ENCODE data around the gene CNKSR3. TPM values are rescaled to one million over a fixed set of nuclear protein-coding genes. Genes with fewer than 3 reads are reported as not detected.
"Not testable (repeated sequence)": the region's sequence is repeated elsewhere in the genome, so short reads cannot be mapped to it uniquely, and the experiment has no call there.

CNKSR3 gene
- total RNA-seq, 1 donor from 2014 or later = 12.1 TPM

GRCh38 chr6:154515826-154516225, 5.3 kb upstream of the CNKSR3 start:
- Histone ChIP-seq H3K36me3 (ENCODE audit: control insufficient read depth, insufficient read depth, low read length) (no peaks in the 10 kb centered on the region), H3K4me3 (ENCODE audit: low read depth, low read length) (no peak overlapping the region), H3K27me3 (ENCODE audit: control insufficient read depth, insufficient read depth, low read length) (no peaks in the 10 kb centered on the region)
- no peak for DNase-seq (ENCODE audit: low read depth)
- no peak for TF ChIP-seq CTCF (IDR thresholded peaks at IDR 0.05; ENCODE audit: insufficient read depth, low read length, poor library complexity, severe bottlenecking)

DNA sequence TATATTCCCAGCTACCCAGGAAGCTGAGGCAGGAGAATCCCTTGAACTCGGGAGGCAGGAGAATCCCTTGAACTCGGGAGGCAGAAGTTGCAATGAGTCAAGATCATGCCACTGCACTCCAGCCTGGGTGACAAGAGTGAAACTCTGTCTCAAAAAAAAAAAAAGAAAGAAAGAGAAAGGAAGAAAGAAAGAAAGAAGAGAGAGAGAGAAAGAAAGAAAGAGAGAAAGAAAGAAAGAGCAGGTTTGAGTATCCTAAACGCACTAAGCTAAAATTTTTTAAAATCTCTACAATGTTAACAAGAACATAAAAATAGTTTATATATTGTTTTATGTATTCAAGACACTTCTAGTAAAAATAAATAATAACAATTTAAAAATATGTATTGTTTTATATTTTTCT, 4.6 kb upstream of the CNKSR3 start:
- not testable (repeated sequence) for H3K27me3 ChIP-seq (ENCODE audit: control insufficient read depth, insufficient read depth, low read length); H3K4me3 ChIP-seq (ENCODE audit: low read depth, low read length); DNase-seq (ENCODE audit: low read depth); H3K36me3 ChIP-seq (ENCODE audit: control insufficient read depth, insufficient read depth, low read length)

DNA sequence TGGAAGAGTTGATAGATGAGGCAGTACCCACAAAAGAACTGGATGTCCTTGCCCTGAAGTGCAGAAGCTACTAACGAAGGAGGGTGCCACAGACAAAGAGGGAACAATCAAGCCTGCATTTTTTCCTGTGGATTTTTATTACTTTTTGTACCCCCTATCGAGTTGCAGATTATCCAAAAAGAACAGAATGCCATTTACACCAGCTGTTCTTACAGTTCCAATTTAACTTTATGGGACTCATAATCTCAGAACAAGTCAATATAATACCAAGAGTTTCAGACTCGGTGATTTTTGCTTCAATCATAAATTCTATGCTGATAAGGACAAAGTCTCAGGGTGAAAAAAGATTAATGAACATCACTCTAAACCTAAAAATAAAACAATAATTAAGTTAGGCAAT, 4.0 kb upstream of the CNKSR3 start:
- Histone ChIP-seq H3K27me3 (ENCODE audit: control insufficient read depth, insufficient read depth, low read length) (no peaks in the 10 kb centered on the region), H3K36me3 (ENCODE audit: control insufficient read depth, insufficient read depth, low read length) (no peaks in the 10 kb centered on the region), H3K4me3 (ENCODE audit: low read depth, low read length) (no peak overlapping the region)
- TF ChIP-seq CTCF (IDR thresholded peaks at IDR 0.05; ENCODE audit: insufficient read depth, low read length, poor library complexity, severe bottlenecking) = no peak
- DNase-seq (ENCODE audit: low read depth) = no peak

GRCh38 chr6:154513601-154514320, 3.3 kb upstream of the CNKSR3 start:
- no peak for DNase-seq (ENCODE audit: low read depth)
- no peaks in the 10 kb centered on the region for H3K36me3 ChIP-seq (ENCODE audit: control insufficient read depth, insufficient read depth, low read length)
- no peak overlapping the region for H3K4me3 ChIP-seq (ENCODE audit: low read depth, low read length)
- no peaks in the 10 kb centered on the region for H3K27me3 ChIP-seq (ENCODE audit: control insufficient read depth, insufficient read depth, low read length)
- no peak for TF ChIP-seq CTCF (IDR thresholded peaks at IDR 0.05; ENCODE audit: insufficient read depth, low read length, poor library complexity, severe bottlenecking)

DNA sequence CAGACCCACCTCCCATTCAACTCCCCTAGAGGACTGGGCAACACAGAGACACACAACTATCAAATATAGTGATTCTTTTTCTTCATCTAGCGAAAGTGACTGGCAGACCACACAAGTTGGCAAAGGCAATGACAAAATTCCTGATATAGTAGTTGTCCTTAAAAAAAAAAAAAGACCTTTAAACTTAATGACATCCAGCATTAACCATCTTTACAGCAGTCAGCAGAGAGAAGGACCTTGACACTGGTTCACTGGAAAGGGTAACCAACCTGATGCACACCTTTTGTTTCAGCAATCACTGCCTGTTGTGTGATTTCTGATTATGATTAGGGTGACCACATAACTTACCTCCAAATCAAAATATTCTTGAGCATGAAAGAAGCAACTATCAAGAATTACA, 1.7 kb upstream of the CNKSR3 start:
- no peaks in the 10 kb centered on the region for H3K27me3 ChIP-seq (ENCODE audit: control insufficient read depth, insufficient read depth, low read length)
- TF ChIP-seq CTCF (IDR thresholded peaks at IDR 0.05; ENCODE audit: insufficient read depth, low read length, poor library complexity, severe bottlenecking) = no peak
- no peaks in the 10 kb centered on the region for H3K36me3 ChIP-seq (ENCODE audit: control insufficient read depth, insufficient read depth, low read length)
- no peak overlapping the region for H3K4me3 ChIP-seq (ENCODE audit: low read depth, low read length)
- no peak for DNase-seq (ENCODE audit: low read depth)

- no peak overlapping the region for H3K4me3 ChIP-seq (ENCODE audit: low read depth, low read length)
- H3K36me3 ChIP-seq (ENCODE audit: control insufficient read depth, insufficient read depth, low read length) = no peaks in the 10 kb centered on the region
- no peak for DNase-seq (ENCODE audit: low read depth)
These were observed 1.3 kb upstream of the CNKSR3 start for GRCh38 chr6:154511791-154512190.

More at GRCh38 chr6:154511791-154512190, 1.3 kb upstream of the CNKSR3 start:
- H3K27me3 ChIP-seq (ENCODE audit: control insufficient read depth, insufficient read depth, low read length) = no peaks in the 10 kb centered on the region
- no peak for TF ChIP-seq CTCF (IDR thresholded peaks at IDR 0.05; ENCODE audit: insufficient read depth, low read length, poor library complexity, severe bottlenecking)

Data from kidney epithelial cell (primary cell).